ENCODE measurements around the gene ZDHHC13. TPM values are rescaled to one million over a fixed set of nuclear protein-coding genes. Genes with fewer than 3 reads are reported as not detected.

The ZDHHC13 gene
- total and polyA plus RNA-seq, 2 of the 4 experiments (the other 2 are of a cell fraction): 7.2 to 15.1 TPM

DNA sequence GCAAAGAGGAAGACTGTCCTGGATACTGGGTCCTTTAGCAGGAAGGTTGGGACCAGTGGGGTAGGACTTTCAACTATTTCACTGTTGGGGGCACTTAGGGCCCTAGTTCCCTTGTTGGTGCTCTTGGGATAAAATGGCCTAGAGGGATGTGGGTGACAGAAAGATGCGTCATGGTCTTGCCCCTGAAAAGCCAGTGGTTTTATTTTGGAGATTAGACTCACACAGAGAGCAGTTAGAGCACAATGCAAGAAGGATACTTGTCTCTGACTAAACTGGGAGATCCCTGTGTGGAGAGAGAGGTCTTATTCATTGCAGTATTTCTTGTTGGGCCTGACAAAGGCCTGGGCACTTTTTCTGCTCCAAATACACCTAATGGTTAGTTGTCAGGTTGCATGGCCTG, 33.8 kb upstream of the ZDHHC13 start:
- H4K91ac ChIP-seq (ENCODE audit: insufficient read depth, low read depth, low read length): no peak overlapping the region
- H3K9me1 ChIP-seq (ENCODE audit: insufficient read depth, low read length): no peaks in the 10 kb centered on the region
- no peak overlapping the region for H3K4me2 ChIP-seq (ENCODE audit: low read depth, low read length)
- H3K27me3 ChIP-seq (ENCODE audit: control insufficient read depth, insufficient read depth, low read length): peaks cover 7% of the 10 kb centered on the region
- no peaks in the 10 kb centered on the region for H4K20me1 ChIP-seq (ENCODE audit: insufficient read depth, low read length)
- H2AK9ac ChIP-seq (replicated peaks; ENCODE audit: low read depth, low read length, poor library complexity): no peak overlapping the region
- H4K5ac ChIP-seq (ENCODE audit: low read depth, low read length): no peak overlapping the region
- no peak overlapping the region for H4K8ac ChIP-seq (ENCODE audit: low read depth in 2 of 2, low read length in 2 of 2)
- peaks cover 3% of the 10 kb centered on the region; the same call in 1 of the 2 replicates for H3K4me1 ChIP-seq (ENCODE audit: control insufficient read depth, insufficient read depth, low read length)
- H3K79me1 ChIP-seq (ENCODE audit: low read depth in 1 of 2, low read length in 2 of 2): no peaks in the 10 kb centered on the region
- H3K23ac ChIP-seq (ENCODE audit: low read depth, low read length): no peak overlapping the region
- no peak overlapping the region for H3K4me3 ChIP-seq (ENCODE audit: insufficient read depth, low read depth, low read length)
- ChIA-PET POLR2A (ENCODE audit: unreplicated experiment) (no interaction called here), CTCF (no interaction called here)
- H2AFZ ChIP-seq (replicated peaks; ENCODE audit: low read length, poor library complexity): no peak overlapping the region
- no peak overlapping the region for H3K14ac ChIP-seq (replicated peaks; ENCODE audit: low read depth, low read length)
- no peak overlapping the region for H3K4ac ChIP-seq (ENCODE audit: low read depth, low read length)
- TF ChIP-seq MXI1 (IDR thresholded peaks at IDR 0.05; ENCODE audit: borderline replicate concordance, low read depth, low read length) (no peak), RCOR1 (IDR thresholded peaks at IDR 0.05; ENCODE audit: insufficient replicate concordance, low read length) (no peak), MAZ (IDR thresholded peaks at IDR 0.05; ENCODE audit: borderline replicate concordance, low read depth, low read length) (no peak), RAD21 (IDR thresholded peaks at IDR 0.05; ENCODE audit: low read length) (no peak), SMC3 (IDR thresholded peaks at IDR 0.05; ENCODE audit: low read depth, low read length) (no peak), FOS (IDR thresholded peaks at IDR 0.05; ENCODE audit: low read depth, low read length) (no peak), POLR2A (IDR thresholded peaks at IDR 0.05; ENCODE audit: low read depth, low read length) (no peak), BHLHE40 (IDR thresholded peaks at IDR 0.05; ENCODE audit: low read depth, low read length) (no peak), CHD1 (IDR thresholded peaks at IDR 0.05; ENCODE audit: low read depth, low read length) (no peak), MAFK (IDR thresholded peaks at IDR 0.05; ENCODE audit: low read depth, low read length) (no peak), NFE2L2 (IDR thresholded peaks at IDR 0.05; ENCODE audit: low read depth, low read length) (no peak), RFX5 (IDR thresholded peaks at IDR 0.05; ENCODE audit: low read depth, low read length) (no peak), CEBPB (IDR thresholded peaks at IDR 0.05; ENCODE audit: low read depth, low read length) (no peak)
- TF ChIP-seq, protein P1, sequence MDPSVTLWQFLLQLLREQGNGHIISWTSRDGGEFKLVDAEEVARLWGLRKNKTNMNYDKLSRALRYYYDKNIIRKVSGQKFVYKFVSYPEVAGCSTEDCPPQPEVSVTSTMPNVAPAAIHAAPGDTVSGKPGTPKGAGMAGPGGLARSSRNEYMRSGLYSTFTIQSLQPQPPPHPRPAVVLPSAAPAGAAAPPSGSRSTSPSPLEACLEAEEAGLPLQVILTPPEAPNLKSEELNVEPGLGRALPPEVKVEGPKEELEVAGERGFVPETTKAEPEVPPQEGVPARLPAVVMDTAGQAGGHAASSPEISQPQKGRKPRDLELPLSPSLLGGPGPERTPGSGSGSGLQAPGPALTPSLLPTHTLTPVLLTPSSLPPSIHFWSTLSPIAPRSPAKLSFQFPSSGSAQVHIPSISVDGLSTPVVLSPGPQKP (IDR thresholded peaks at IDR 0.05; ENCODE audit: borderline replicate concordance, low read depth, low read length): no peak
- TF ChIP-seq, protein P2, sequence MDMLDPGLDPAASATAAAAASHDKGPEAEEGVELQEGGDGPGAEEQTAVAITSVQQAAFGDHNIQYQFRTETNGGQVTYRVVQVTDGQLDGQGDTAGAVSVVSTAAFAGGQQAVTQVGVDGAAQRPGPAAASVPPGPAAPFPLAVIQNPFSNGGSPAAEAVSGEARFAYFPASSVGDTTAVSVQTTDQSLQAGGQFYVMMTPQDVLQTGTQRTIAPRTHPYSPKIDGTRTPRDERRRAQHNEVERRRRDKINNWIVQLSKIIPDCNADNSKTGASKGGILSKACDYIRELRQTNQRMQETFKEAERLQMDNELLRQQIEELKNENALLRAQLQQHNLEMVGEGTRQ (IDR thresholded peaks at IDR 0.05; ENCODE audit: low read depth, low read length): no peak
- TF ChIP-seq, protein P3, sequence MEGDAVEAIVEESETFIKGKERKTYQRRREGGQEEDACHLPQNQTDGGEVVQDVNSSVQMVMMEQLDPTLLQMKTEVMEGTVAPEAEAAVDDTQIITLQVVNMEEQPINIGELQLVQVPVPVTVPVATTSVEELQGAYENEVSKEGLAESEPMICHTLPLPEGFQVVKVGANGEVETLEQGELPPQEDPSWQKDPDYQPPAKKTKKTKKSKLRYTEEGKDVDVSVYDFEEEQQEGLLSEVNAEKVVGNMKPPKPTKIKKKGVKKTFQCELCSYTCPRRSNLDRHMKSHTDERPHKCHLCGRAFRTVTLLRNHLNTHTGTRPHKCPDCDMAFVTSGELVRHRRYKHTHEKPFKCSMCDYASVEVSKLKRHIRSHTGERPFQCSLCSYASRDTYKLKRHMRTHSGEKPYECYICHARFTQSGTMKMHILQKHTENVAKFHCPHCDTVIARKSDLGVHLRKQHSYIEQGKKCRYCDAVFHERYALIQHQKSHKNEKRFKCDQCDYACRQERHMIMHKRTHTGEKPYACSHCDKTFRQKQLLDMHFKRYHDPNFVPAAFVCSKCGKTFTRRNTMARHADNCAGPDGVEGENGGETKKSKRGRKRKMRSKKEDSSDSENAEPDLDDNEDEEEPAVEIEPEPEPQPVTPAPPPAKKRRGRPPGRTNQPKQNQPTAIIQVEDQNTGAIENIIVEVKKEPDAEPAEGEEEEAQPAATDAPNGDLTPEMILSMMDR (conservative IDR thresholded peaks at IDR 0.05; ENCODE audit: low read depth, low read length): no peak
- in situ Hi-C loops (cut with MboI; ENCODE audit: low sequenced_read_pairs) (loop anchor here (25.0 kb wide), 1 partner anchor 679 kb away; no protein-coding TSS in a partner anchor), dilution Hi-C loops (cut with HindIII; ENCODE audit: low sequenced_read_pairs, unreplicated experiment) (no loop called here), intact Hi-C loops (cut with micrococcal nuclease) (no loop called here)
- H2BK5ac ChIP-seq (ENCODE audit: low read depth, low read length, poor library complexity, severe bottlenecking): no peak overlapping the region
- H2BK20ac ChIP-seq (ENCODE audit: low read depth, low read length): no peak overlapping the region
- DNase-seq: no peak
- H3K9me3 ChIP-seq (ENCODE audit: control insufficient read depth, insufficient read depth, low read length): no peaks in the 10 kb centered on the region
- no peak overlapping the region for H2AK5ac ChIP-seq (ENCODE audit: low read depth, low read length)
- no peak overlapping the region for H3K18ac ChIP-seq (ENCODE audit: low read depth, low read length)
- WGBS, 2 experiments (ENCODE audit: extremely low coverage in 2 of 2, insufficient read length in 1 of 2): no CpG with 5 or more reads among the region's 1 CpG
- ATAC-seq (ENCODE audit: low read depth): no peak
- H3K27ac ChIP-seq (ENCODE audit: insufficient read depth, low read length): no peak overlapping the region
- BruUV-seq (replicated peaks): no TSS peak
- no peak overlapping the region for H3K9ac ChIP-seq (ENCODE audit: low read depth, low read length)
- no peak overlapping the region for H2BK120ac ChIP-seq (ENCODE audit: low read depth, low read length)
- no peak overlapping the region for H2BK15ac ChIP-seq (ENCODE audit: low read depth, low read length)
- H3K36me3 ChIP-seq (ENCODE audit: control insufficient read depth, insufficient read depth, low read length): no peaks in the 10 kb centered on the region
- no peak overlapping the region for H3K56ac ChIP-seq (ENCODE audit: extremely low read depth, insufficient read depth, low read length)
